ENCODE results near the gene CD55. TPM values are rescaled to one million over a fixed set of nuclear protein-coding genes. Genes with fewer than 3 reads are reported as not detected.

CD55 gene
- total and polyA plus RNA-seq, 2 of the 13 experiments (the other 11 are each of a cell fraction or from before 2014, with no cell fraction given) = 6.0 to 56.0 TPM

GRCh38 chr1:207304710-207305488 is 16.6 kb upstream of the CD55 start (continued):
- TF ChIP-seq RNF219 (CRISPR knock-in tag; IDR thresholded peaks at IDR 0.05) (no peak), ZGPAT (CRISPR knock-in tag; IDR thresholded peaks at IDR 0.05) (0 out of 2 replicates have a peak, but pooled peaks have one; percentile 25), FUBP1 (CRISPR knock-in tag; IDR thresholded peaks at IDR 0.05; ENCODE audit: borderline replicate concordance) (no peak), NFRKB (IDR thresholded peaks at IDR 0.05) (no peak), ARID5B (CRISPR knock-in tag; IDR thresholded peaks at IDR 0.05) (peak; percentile 68), CREB1 (IDR thresholded peaks at IDR 0.05) (peak; percentile 68), CREB1 (CRISPR knock-in tag; IDR thresholded peaks at IDR 0.05) (no peak), ATF2 (CRISPR knock-in tag; IDR thresholded peaks at IDR 0.05) (no peak), FOXP1 (IDR thresholded peaks at IDR 0.05) (no peak), FOXP1 (CRISPR knock-in tag; IDR thresholded peaks at IDR 0.05) (peak; percentile 39), ZNF589 (CRISPR knock-in tag; conservative IDR thresholded peaks at IDR 0.05) (no peak), ZNF549 (CRISPR knock-in tag; IDR thresholded peaks at IDR 0.05) (no peak), FOXA3 (CRISPR knock-in tag; IDR thresholded peaks at IDR 0.05) (peak; percentile 27; the same call in 1 of the 2 replicates), ZNF414 (CRISPR knock-in tag; IDR thresholded peaks at IDR 0.05) (no peak)
